NCI-H187 (cell line): Measurements from ENCODE around the gene NECTIN3.

Source experiments
- DNase-seq, 2 experiments: peaks; one replicate each; lab custom pipeline; 2025; lab: John Stamatoyannopoulos, UW

NECTIN3 gene

DNA sequence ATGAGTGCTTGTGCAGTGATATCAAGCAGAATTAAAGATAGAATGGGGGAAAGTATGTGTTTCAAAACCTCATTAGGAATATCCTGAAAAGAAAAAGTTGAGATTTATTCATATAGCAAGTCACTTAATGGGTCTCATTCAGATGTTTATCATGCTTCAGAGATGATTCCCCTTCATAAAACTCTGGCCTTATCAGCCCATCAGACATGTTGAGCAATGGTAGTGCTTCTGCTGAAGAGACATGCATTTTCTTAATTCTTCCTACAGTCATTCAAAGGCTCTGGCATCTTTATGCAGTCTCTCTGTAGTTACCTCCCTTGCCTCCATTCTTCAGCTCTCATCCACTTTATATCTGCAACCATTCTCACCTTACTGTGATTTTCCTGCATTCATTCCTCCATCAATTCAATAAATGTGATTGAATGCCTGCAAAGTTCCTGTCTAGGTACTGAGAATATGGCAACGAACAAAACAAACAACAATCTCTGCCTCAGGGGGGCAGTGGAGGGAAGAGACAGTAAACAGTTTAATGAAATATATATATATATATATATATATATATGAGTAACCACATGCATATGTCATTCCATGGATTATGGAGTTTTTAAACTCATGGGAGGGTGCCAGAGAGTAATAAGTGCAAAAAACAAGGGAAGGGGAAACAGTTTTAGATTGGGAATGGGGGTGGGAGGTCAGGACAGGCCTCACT is 138.5 kb downstream of the NECTIN3 start:
- no peak for DNase-seq

- no peak for DNase-seq
Measured at GRCh38 chr3:111210866-111211564, 139.4 kb downstream of the NECTIN3 start.

- DNase-seq: no peak
Measured at GRCh38 chr3:111212511-111212910, 140.9 kb downstream of the NECTIN3 start.

- no peak for DNase-seq
Measured at GRCh38 chr3:111215481-111215880, 143.9 kb downstream of the NECTIN3 start.

DNA sequence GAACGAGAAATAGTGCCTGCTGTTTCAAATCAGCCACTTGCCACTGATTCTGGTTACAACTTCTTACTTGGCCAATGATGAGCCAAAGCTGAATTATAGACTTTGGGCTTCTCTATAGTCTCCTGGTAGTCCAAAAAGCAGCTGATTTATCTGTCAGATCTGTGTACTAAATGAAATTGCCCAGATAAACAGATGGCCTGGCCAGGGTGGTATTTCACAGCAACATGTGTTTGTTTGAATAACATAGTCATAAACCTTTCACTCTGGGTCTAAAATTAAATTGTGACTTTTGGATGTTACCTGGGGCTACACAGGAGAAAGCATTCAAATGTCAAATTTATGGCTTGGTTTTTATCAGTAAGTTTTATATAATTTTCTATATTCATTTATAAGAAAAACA is 147.0 kb downstream of the NECTIN3 start:
- no peak for DNase-seq

DNA sequence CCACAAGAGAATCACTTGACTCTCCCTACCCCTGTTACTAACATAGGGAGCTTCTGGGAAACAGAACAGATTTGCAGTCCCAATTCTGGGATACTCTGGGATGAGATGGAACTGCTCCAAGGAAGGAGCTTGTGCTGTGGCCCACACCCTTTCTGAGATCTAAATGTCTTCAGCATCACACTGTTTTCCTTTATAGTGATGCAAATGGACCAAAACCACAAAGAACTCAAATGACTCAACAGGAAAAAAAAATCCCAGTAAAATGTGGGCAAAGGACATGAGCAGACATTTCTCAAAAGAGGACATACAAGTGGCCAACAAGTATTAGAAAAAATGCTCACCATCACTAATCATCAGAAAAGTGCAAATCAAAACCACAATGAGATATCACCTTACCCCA is 155.6 kb downstream of the NECTIN3 start:
- DNase-seq: no peak

- DNase-seq: no peak
Measured at GRCh38 chr3:111229301-111229700, 157.7 kb downstream of the NECTIN3 start.

- DNase-seq: no peak
Measured at GRCh38 chr3:111236836-111237713, 165.5 kb downstream of the NECTIN3 start.

DNA sequence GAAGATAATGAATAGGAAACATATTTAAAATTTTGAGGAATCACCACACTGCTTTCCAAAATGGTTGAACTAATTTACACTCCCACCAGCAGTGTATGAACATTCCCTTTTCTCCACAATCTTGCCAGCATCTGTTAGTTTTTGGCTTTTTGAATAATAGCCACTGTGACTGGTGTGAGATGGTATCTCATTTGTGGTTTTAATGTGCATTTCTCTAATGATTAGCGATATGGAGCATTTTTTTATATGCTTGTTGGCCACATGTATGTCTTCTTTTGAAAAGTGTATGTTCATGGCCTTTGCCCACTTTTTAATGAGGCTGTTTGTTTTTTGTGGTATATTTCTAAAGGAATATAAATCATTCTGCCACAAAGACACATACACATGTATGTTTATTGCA is 166.3 kb downstream of the NECTIN3 start:
- DNase-seq: no peak

- DNase-seq: no peak
Measured at GRCh38 chr3:111238885-111239284, 167.3 kb downstream of the NECTIN3 start.

- DNase-seq: no peak
Measured at GRCh38 chr3:111241960-111242359, 170.3 kb downstream of the NECTIN3 start.
